HL-60 (cell line): ENCODE measurements around the gene CDR2L.
"Not testable (repeated sequence)": the region's sequence is repeated elsewhere in the genome, so short reads cannot be mapped to it uniquely, and the experiment has no call there.

Experiments used
- DNase-seq, 2 experiments: peaks; one replicate each; pipeline ENCODE4 v3.0.0-alpha.2; 2010 to 2020; ENCODE audit warnings: low read depth in 1 of 2, low spot score in 1 of 2
- H3K27ac ChIP-seq: fragments of 250-450 bp; sonication (Bioruptor Pico); replicated peaks from 2 replicates; pipeline ENCODE4 v1.5.1; 2020; ENCODE audit warnings: mild to moderate bottlenecking, moderate library complexity
- H3K27me3 ChIP-seq: fragments of 250-450 bp; sonication (Bioruptor Pico); 2 replicates; pipeline ENCODE4 v1.5.1; 2021; ENCODE audit warnings: mild to moderate bottlenecking, moderate library complexity; ENCODE audit not compliant: insufficient read depth, poor library complexity, severe bottlenecking
- H3K4me3 ChIP-seq: replicated peaks from 2 replicates; pipeline ENCODE4 v1.5.1; 2011; ENCODE audit warnings: mild to moderate bottlenecking, control low read depth, low read length; ENCODE audit not compliant: insufficient read depth
- GABPA ChIP-seq: IDR thresholded peaks from 2 replicates; pipeline ENCODE4 v1.6.1; 2012; ENCODE audit warnings: low read depth
- POLR2AphosphoS5 ChIP-seq: IDR thresholded peaks from 2 replicates; pipeline ENCODE4 v1.6.1; 2012; ENCODE audit warnings: low read depth
- REST ChIP-seq: IDR thresholded peaks from 2 replicates; pipeline ENCODE4 v1.6.1; 2012; ENCODE audit warnings: low read depth; ENCODE audit not compliant: insufficient replicate concordance
- SPI1 ChIP-seq: IDR thresholded peaks from 2 replicates; pipeline ENCODE4 v1.6.1; 2012; ENCODE audit warnings: low read depth, mild to moderate bottlenecking, borderline replicate concordance
- TF ChIP-seq, protein P1 (sequence below): IDR thresholded peaks from one replicate; pipeline ENCODE4 v1.5.1; 2011; ENCODE audit warnings: low read length, control low read depth, inconsistent platforms; ENCODE audit not compliant: insufficient read depth

The CDR2L gene

DNA sequence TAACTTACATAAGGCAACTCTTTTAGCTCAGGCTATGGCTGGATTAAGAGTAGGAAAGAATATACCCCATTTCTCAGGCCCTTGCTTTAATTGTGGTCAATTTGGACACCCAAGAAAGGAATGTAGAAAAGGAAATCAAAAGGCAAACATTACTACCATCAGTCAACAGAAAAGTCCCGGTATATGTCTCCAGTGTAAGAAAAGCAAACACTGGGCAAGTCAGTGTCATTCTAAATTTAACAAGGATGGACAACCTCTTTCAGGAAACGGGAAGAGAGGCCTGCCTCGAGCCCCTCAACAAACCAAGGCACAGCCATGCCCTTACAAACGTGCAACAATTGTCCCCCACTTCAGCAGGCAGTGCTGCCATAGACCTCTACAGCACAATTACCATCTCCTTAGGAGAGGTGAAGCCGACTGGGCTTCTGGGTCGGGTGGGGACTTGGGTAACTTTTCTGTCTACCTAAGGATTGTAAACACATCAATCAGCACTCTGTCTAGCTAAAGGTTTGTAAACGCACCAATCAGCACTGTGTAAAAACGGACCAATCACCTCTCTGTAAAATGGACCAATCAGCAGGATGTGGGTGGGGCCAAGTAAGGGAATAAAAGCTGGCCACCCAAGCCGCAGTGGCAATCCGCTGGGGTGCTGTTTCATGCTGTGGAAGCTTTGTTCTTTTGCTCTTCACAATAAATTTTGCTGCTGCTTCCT is 37.4 kb downstream of the CDR2L start:
- Histone ChIP-seq H3K27me3 (no peaks in the 10 kb centered on the region), H3K4me3 (no peak overlapping the region), H3K27ac (peak overlapping the region; percentile 59)
- TF ChIP-seq POLR2AphosphoS5: peak; percentile 84; the same call in 1 of the 2 replicates
- TF ChIP-seq REST: no peak
- no peak for TF ChIP-seq SPI1
- DNase-seq: peak in 1 of 2 experiments; percentile 77

DNA sequence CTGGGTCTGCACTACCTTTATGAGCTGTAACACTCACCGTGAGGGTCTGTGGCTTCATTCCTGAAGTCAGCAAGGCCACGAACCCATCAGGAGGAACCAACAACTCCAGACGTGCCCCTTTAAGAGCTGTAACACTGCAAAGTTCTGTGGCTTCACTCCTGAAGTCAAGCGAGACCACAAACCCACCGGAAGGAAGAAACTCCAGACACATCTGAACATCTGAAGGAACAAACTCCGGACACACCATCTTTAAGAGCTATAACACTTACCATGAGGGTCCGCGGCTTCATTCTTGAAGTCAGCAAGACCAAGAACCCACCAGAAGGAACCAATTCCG is 37.9 kb downstream of the CDR2L start:
- TF ChIP-seq POLR2AphosphoS5 (0 out of 2 replicates have a peak, but pooled peaks have one; percentile 58), GABPA (peak; percentile 46; the same call in 1 of the 2 replicates)
- peak overlapping the region; percentile 59 for H3K27ac ChIP-seq
- not testable (repeated sequence) for H3K27me3 ChIP-seq, H3K4me3 ChIP-seq
- DNase-seq: peak in 1 of 2 experiments; percentile 80

- peak in 1 of 2 experiments; percentile 68 for DNase-seq
- not testable (repeated sequence) for H3K27me3 ChIP-seq, H3K27ac ChIP-seq, H3K4me3 ChIP-seq
- TF ChIP-seq SPI1: peak; percentile 31; the same call in 1 of the 2 replicates
These were observed 39.2 kb downstream of the CDR2L start for GRCh38 chr17:75026650-75027049.

DNA sequence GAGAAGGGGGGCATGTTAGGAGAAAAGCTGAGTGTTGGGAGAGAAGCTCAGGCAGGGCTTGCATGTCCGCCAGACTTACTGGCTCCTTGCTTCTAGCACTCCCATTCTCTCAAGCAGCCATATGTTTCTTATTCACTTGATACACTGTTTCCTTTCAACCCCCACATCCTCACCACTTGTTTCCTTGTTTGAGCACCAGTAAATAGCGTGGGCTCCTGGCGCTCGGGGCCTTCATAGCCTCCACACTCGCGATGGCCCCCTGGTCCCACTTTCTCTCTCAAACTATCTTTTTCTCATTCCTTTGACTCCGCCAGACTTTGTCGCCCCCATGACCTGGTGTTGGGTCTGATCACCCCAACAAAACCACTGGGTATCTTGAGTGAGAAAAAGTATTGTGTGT is 42.7 kb downstream of the CDR2L start:
- no peak for DNase-seq
- no peak for TF ChIP-seq SPI1
- no peak for TF ChIP-seq POLR2AphosphoS5
- TF ChIP-seq, protein P1, sequence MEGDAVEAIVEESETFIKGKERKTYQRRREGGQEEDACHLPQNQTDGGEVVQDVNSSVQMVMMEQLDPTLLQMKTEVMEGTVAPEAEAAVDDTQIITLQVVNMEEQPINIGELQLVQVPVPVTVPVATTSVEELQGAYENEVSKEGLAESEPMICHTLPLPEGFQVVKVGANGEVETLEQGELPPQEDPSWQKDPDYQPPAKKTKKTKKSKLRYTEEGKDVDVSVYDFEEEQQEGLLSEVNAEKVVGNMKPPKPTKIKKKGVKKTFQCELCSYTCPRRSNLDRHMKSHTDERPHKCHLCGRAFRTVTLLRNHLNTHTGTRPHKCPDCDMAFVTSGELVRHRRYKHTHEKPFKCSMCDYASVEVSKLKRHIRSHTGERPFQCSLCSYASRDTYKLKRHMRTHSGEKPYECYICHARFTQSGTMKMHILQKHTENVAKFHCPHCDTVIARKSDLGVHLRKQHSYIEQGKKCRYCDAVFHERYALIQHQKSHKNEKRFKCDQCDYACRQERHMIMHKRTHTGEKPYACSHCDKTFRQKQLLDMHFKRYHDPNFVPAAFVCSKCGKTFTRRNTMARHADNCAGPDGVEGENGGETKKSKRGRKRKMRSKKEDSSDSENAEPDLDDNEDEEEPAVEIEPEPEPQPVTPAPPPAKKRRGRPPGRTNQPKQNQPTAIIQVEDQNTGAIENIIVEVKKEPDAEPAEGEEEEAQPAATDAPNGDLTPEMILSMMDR: no peak
- no peak for TF ChIP-seq REST
- no peak for TF ChIP-seq GABPA
- no peak overlapping the region for H3K4me3 ChIP-seq
- no peaks in the 10 kb centered on the region for H3K27me3 ChIP-seq
- no peak overlapping the region for H3K27ac ChIP-seq

DNA sequence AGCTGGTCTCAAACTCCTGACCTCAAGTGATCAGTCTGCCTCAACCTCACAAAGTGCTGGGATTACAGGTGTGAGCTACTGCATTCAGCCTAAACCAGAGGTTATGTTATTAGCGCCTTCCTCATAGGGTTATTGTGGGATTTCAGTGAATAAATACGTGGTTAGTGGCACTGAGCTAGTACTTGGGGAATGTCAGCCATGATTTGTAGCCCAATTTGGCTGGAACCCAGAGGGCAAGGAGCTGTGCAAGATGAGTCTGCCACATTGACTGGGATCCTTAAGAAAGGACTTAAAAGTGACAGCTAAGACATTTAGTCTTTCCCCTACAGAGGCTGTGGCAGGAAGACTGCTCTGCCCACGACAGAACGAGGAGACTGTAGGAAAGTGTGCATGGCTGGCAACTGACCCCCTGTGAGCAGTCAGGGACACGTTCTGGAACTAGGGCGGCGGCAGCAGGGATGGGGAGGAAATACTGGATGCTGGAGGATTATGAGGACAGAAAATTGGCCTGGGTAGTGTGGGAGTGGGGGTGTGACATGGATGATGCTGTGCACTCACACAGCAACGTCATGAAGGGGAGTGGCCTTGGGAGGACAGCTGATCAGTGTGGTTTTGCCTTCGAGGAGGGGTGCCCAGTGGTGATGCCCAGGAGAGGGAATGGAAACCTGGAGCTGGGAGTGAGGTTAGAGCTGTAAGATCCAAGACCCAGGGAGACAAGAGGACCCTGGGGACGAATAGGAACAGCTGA is 44.7 kb downstream of the CDR2L start:
- H3K27ac ChIP-seq: no peak overlapping the region
- DNase-seq: no peak
- no peaks in the 10 kb centered on the region for H3K27me3 ChIP-seq
- no peak overlapping the region for H3K4me3 ChIP-seq
- no peak for TF ChIP-seq POLR2AphosphoS5
- no peak for TF ChIP-seq GABPA
- no peak for TF ChIP-seq REST
- TF ChIP-seq SPI1: no peak
- TF ChIP-seq, protein P1: no peak
